GM18511 (cell line): ENCODE measurements around the gene GPC6.

Source experiments
- ATAC-seq: cut with Tn5 transposase; IDR thresholded peaks from one replicate; pipeline ENCODE4 v1.9.1; 2021; ENCODE audit warnings: mild to moderate bottlenecking, moderate library complexity; ENCODE audit not compliant: unreplicated experiment

Gene GPC6

DNA sequence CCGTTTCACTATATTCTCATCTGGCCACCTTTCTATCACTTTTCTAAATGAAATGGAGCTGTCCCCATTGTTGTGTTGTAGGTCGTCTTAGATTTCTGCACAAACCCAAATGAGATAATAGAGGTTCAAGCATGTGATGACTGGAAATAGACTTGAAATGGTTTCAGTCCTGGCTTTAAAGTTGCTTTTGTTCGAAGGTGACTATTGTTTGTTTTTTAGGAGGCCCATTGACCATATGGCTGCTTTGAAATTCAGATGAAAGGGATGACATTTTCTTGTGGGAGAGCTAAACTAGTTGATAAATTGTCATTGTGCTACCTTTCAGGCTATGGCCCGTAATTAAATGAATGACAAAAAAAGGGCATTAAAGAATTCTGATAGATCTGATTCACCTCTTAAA, 583.7 kb downstream of the GPC6 start:
- ATAC-seq = no peak

DNA sequence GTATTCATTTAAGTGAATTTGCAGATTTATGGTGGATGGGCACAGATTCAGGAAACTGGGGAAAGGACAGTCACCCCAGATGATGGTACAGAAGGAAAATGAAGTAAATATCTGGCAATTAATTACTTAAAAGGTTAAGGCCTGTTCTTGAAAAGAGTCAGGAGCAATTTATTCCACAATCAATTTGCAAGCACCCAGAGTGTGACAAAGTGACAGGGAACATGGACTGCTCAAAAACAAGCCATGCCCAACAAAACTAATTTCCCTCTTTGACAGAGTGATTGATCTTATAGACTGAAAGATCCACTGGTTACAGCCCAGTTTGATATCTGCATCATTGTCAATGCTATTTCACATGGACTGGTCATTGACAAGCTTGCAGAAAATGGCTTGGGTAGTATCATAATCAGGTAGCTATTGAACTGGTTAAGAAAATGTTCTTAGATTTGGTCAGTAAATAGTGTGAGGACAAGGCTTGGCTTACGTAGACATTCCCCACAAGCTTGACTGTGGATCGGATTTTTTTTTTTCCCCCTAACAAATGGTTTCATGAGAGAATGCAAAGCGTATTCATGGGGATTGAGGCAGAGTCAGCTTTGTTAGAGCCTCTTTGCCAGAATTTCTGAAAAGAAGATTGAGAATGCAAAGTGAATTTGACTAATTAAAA, 584.6 kb downstream of the GPC6 start:
- no peak for ATAC-seq

- no peak for ATAC-seq
Measured at GRCh38 chr13:93811738-93812112, 585.1 kb downstream of the GPC6 start.

DNA sequence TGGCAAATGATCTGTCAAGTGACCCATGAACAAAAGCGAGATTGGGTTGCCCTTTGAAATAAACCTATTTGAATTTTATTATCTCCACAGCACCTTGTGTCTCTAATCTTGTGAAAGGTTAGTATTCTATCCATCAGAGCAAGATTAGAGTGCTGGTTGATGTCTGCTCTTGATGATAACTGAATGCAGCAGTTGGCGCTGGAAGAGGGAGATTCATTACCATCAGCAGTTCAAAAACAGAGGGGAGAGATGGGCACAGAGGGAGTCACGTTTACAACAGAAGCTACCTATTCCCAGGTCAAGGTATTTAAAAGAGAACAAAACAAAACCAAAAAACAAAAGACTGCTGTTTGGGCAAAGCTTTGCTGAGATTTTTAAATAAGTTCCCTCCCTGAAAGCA, 588.1 kb downstream of the GPC6 start:
- no peak for ATAC-seq

GRCh38 chr13:93818345-93818744, 591.7 kb downstream of the GPC6 start:
- no peak for ATAC-seq

- ATAC-seq = no peak
Measured at GRCh38 chr13:93819331-93819890, 592.8 kb downstream of the GPC6 start.

DNA sequence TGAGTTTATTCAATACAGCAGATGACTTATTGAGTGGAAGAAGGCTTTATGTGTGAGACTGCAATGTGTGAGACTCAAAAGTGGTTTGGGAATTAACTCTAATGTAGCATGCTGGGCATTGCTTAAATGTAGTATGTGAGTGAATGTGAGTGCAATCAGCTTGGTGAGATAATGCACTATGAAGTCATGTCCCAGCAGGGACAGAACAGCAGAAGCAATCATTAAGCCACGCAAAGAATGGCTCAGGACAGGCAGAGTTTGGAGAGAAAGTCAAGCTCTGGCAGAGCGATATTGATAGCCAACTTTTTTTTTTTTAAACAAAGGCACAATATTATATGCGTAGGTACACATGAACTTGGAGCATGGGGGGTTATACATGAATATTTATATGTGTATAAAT, 597.7 kb downstream of the GPC6 start:
- no peak for ATAC-seq

- no peak for ATAC-seq
Measured at GRCh38 chr13:93834051-93834450, 607.4 kb downstream of the GPC6 start.

DNA sequence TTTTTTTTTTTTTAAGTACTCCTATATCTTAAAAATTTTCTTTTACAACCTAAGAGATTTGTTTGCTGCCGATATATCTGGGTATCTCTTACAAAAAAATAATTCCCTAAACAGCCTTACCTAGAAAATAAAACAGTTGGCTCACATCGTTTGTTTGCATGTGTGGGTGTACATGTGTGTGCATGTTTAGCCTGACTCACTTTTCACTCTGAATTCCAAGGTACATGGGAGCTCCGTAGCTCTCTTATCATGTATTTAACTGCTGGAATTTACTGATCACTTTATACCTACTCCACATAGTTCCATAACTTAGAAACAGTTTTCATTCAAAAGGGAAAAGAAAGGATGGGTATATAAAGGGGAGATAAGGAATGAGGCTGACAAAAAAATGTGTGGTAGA, 616.5 kb downstream of the GPC6 start:
- no peak for ATAC-seq

GRCh38 chr13:93847162-93847561, 620.6 kb downstream of the GPC6 start:
- no peak for ATAC-seq

GRCh38 chr13:93848247-93848646, 621.6 kb downstream of the GPC6 start:
- no peak for ATAC-seq

DNA sequence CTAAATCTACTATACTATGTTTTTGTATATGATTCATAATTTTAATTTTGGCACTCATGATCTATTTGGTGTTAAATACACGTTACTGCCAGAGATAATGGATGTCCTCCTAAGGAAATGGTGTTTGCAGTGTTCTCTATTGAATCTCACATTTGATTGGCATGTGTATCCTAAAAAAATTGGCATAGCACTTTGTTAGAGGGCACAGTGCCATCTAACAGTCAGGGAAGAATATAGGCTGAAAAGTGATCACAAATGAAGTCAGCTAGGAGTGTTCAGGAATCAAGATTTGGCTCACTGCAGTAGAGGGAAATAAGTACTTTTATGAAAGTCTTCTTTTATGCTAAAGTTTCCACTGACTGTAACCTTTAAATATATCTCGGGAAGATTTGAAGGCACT, 624.6 kb downstream of the GPC6 start:
- no peak for ATAC-seq

DNA sequence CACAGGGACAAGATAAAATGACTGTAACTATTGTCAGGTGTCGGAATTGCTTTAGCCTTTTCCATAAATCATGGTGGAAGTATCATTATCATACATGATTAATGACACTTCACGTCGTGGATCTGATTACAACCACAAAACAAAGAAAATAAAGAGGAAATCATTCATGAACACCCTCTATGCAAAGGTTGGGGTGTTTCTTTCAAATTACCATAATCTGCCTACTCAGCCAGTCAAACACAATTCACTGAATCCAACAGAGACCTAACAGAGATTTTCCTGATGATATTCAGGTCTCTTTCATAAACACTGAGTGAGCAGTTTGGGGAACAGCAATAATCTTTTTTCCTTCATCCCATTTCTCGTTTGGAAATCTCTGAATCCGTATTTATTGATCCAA, 627.3 kb downstream of the GPC6 start:
- ATAC-seq = no peak

- ATAC-seq = no peak
Measured at GRCh38 chr13:93857126-93857525, 630.5 kb downstream of the GPC6 start.

GRCh38 chr13:93859716-93860115, 633.1 kb downstream of the GPC6 start:
- ATAC-seq = no peak

- no peak for ATAC-seq
Measured at GRCh38 chr13:93861818-93862217, 635.2 kb downstream of the GPC6 start.

- ATAC-seq = no peak
Measured at GRCh38 chr13:93862259-93862658, 635.7 kb downstream of the GPC6 start.

DNA sequence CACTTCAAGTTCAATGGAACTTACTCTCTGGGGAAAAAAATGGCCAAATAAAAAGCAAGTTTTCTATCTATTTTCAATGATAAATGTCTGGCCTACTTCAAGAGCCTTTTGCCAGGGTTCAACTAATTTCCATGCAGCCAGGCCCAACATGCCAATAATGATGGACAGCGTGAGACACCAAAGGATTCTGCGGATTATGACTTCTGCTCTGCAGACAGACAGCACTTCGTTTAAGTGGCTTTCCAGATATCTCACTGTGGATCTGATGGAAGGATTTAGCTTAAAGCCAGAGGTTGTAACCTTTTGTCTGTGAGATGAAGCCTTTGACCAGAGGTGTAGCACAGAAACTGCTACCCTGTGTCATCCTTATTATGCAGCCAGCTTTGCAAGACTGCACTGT, 638.6 kb downstream of the GPC6 start:
- no peak for ATAC-seq

GRCh38 chr13:93867481-93867880, 640.9 kb downstream of the GPC6 start:
- ATAC-seq = no peak

GRCh38 chr13:93872376-93872775, 645.8 kb downstream of the GPC6 start:
- no peak for ATAC-seq

DNA sequence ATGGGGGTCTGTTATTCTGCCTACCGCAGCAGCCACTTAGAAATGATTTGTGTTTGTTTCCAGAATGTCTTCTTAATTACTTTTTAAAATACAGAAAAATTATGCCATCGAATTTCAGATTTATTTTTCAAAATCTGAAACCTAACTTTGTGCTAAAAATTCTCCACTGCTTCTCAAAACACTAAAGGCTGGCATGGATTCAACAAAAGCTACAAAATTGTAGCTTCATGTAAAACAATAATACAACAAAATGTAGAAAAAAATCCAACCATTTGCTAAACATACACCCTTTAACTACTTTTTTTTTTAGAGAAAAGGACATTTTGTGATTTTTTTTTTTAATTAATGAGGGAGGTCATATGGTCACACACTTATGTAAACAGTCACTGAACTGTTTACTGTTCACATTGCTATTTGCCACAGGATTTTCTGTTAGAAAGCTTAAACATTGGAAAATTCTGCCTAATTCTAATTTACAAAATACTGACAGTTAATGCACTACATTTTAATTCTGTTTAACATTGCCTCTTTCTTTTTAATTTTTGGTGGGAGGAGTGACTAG, 646.3 kb downstream of the GPC6 start:
- no peak for ATAC-seq

DNA sequence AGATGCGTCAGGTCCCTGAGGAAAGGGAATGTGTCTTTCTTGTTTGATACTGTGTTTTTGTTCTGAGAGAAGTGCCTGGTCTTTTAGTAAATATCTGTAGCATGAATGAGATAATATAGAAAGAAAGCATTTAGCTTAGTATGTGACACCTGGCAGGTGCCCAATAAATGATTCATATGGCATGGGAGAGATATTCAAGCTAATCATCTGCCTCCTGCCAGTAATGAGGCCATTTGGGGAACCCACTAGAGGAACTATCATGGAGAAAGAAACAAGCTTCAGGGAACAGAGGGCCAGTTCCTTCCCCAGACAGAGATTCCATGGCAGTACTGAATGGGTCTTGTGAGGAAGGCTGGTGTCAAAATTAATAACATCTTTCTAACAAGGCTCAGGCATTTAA, 648.9 kb downstream of the GPC6 start:
- ATAC-seq = no peak

- ATAC-seq = no peak
Measured at GRCh38 chr13:93876236-93876635, 649.6 kb downstream of the GPC6 start.
